ENCODE measurements around the gene CD63. TPM values are rescaled to one million over a fixed set of nuclear protein-coding genes. Genes with fewer than 3 reads are reported as not detected.

Gene CD63
- total RNA-seq, 1 experiment from 2014 or later = 581 TPM

DNA sequence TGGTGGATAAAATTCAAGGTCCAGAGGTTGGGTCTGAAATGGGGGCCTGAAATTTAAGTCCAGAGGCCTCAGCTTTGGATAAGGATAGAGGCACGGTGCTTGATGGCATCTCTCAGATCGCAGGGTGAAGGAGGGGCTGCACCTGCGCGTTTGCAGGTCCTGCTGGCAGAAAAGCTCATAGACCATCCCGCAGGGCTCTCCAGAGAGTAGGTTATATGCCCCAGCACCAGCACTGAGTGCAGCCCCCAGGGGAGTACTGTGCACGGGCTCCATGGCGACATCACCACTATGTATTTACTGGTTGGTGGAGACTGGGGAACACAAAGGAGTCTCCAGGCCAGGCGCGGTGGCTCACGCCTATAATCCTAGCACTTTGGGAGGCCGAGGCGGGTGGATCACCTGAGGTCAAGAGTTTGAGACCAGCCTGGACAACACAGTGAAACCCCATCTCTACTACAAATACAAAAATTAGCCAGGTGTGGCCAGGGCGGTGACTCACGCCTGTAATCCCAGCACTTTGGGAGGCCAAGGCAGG, 4.3 kb upstream of the CD63 start:
- Histone ChIP-seq H2BK12ac (ENCODE audit: insufficient read length, low read depth, low read length) (no peak overlapping the region), H4K8ac (replicated peaks; ENCODE audit: insufficient read length, low read depth, low read length) (no peak overlapping the region), H3T11ph (ENCODE audit: low read length) (no peak overlapping the region), H2BK5ac (ENCODE audit: insufficient read length, low read length) (no peak overlapping the region), H3K4me1 (ENCODE audit: insufficient read depth, low read length) (no peaks in the 10 kb centered on the region; the same call in 1 of the 2 replicates), H2AK5ac (ENCODE audit: insufficient read length, low read length) (no peak overlapping the region), H3K23me2 (ENCODE audit: insufficient read length, low read depth, low read length, poor library complexity, severe bottlenecking) (peaks cover 12% of the 10 kb centered on the region), H3K4ac (ENCODE audit: low read depth, low read length) (no peak overlapping the region), H3K56ac (ENCODE audit: insufficient read length, low read depth, low read length) (no peak overlapping the region), H4K5ac (ENCODE audit: insufficient read length, low read depth, low read length) (no peak overlapping the region), H2BK20ac (ENCODE audit: low read depth, low read length, poor library complexity, severe bottlenecking) (no peak overlapping the region), H2AFZ (ENCODE audit: low read length) (no peak overlapping the region), H3K9ac (ENCODE audit: extremely low read depth, insufficient read length, low read length) (no peak overlapping the region), H3K9me3 (ENCODE audit: control insufficient read depth, low read depth, low read length) (no peaks in the 10 kb centered on the region), H3K27me3 (ENCODE audit: insufficient read depth, low read length) (no peaks in the 10 kb centered on the region), H3K14ac (ENCODE audit: insufficient read depth, low read length) (no peak overlapping the region), H3K79me1 (ENCODE audit: insufficient read depth, low read depth, low read length, poor library complexity, severe bottlenecking) (no peaks in the 10 kb centered on the region), H4K20me1 (ENCODE audit: control insufficient read depth, insufficient read depth, insufficient read length) (peaks cover 2% of the 10 kb centered on the region), H2BK15ac (ENCODE audit: low read depth, low read length) (no peak overlapping the region), H3K18ac (ENCODE audit: insufficient read length, low read depth, low read length) (no peak overlapping the region), H3K4me2 (ENCODE audit: insufficient read depth, insufficient read length, low read length) (no peak overlapping the region), H3K27ac (ENCODE audit: insufficient read length, low read depth, low read length) (no peak overlapping the region), H3K79me2 (ENCODE audit: insufficient read depth, low read length) (no peaks in the 10 kb centered on the region; the same call in 1 of the 2 replicates), H2BK120ac (ENCODE audit: low read depth, low read length, poor library complexity, severe bottlenecking) (no peak overlapping the region), H3K23ac (ENCODE audit: insufficient read length, low read depth, low read length) (no peak overlapping the region), H4K91ac (ENCODE audit: insufficient read length, low read depth, low read length) (no peak overlapping the region)
- DNase-seq = no peak
- Mint-ChIP-seq H3K27ac (no peak overlapping the region), H3K27me3 (ENCODE audit: low read depth) (no peaks in the 10 kb centered on the region; the same call in 1 of the 2 replicates), H3K4me3 (no peak overlapping the region), H3K9me3 (no peaks in the 10 kb centered on the region; a peak in 1 of 5 replicates), H3K4me1 (peaks cover 31 to 37% of the 10 kb centered on the region in 2 experiments), H3K36me3 (ENCODE audit: insufficient read depth in 1 of 3, low read depth in 3 of 3) (no peaks in the 10 kb centered on the region; a peak in 1 of 7 replicates)
- WGBS (ENCODE audit: extremely low coverage, insufficient read length, low lambda C conversion rate) = no CpG with 5 or more reads among the region's 14 CpGs
- TF ChIP-seq, protein P1, sequence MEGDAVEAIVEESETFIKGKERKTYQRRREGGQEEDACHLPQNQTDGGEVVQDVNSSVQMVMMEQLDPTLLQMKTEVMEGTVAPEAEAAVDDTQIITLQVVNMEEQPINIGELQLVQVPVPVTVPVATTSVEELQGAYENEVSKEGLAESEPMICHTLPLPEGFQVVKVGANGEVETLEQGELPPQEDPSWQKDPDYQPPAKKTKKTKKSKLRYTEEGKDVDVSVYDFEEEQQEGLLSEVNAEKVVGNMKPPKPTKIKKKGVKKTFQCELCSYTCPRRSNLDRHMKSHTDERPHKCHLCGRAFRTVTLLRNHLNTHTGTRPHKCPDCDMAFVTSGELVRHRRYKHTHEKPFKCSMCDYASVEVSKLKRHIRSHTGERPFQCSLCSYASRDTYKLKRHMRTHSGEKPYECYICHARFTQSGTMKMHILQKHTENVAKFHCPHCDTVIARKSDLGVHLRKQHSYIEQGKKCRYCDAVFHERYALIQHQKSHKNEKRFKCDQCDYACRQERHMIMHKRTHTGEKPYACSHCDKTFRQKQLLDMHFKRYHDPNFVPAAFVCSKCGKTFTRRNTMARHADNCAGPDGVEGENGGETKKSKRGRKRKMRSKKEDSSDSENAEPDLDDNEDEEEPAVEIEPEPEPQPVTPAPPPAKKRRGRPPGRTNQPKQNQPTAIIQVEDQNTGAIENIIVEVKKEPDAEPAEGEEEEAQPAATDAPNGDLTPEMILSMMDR (conservative IDR thresholded peaks at IDR 0.05) = no peak

Measured in H9 (cell line).